Heart left ventricle (tissue), 13 donors: Measurements from ENCODE around the gene DCUN1D5.

Experiments
- POLR2A ChIP-seq, 2 donors: fragments of 450-650 bp; IDR thresholded peaks; one replicate each; pipeline ENCODE4 v1.6.1; 2017; ENCODE audit warnings: antibody characterized with exemption in 2 of 2, mild to moderate bottlenecking in 2 of 2, moderate library complexity in 2 of 2
- TF ChIP-seq, protein P1 (sequence below), 12 donors: fragments of 200-600 bp; sonication (generic) in 4 of 12; IDR thresholded peaks; one replicate each; pipeline versions ENCODE4 v1.5.0 to v1.8.0; 2018 to 2022; ENCODE audit warnings: antibody characterized with exemption in 12 of 12, mild to moderate bottlenecking in 5 of 12
- donor health status: ischemic (EF 13 %, LVEDD 7.1; RV severe dilation, severe dysfunction).
- donor health status: DM: no; HTN: yes; CAD: no.
- donor health status: DM: no; HTN: no; CAD: no.
- donor health status: ischemic (EF 25% LVEDD 6.9; RV normal size, moderate dysfunction).
- donor health status: ischemic (EF 25% LVEDD 5.7; RV mildly dilated, moderate dysfunction).
- donor health status: ischemic (EF 35%, LVEDD 5.7; RV mildly dilated, moderate dysfunction).
- donor health status: nonischemic (EF 11% LVEDD 7.7; RV severe dilation, severe dysfunction).
- donor health status: DM: yes; HTN: yes; CAD: no.
- donor health status: PGD.
- donor health status: ischemic (EF 29% LVEDD 5.4; RV normal size, mild dysfunction).
- donor health status: nonischemic (EF 23%, LVEDD 6.1; RV moderate dilation, normal function).

DNA sequence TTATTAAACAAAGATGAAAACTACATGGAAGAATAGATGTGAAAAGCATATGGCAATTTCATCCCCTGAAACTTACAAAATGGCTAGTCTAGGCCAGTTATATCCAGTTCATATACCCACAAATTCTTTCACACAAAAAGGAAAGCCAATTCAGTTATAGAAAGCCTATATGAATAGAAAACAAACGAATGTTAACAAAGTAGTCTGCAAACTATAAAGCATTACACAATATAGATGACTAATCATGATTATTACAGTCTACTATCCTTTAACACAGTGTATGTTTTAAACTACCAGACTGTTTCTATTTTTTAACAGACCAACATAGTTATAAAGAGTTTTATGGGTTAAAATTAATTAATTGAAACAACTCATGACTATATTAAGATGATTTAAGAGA, 12.1 kb downstream of the DCUN1D5 start:
- TF ChIP-seq POLR2A (IDR thresholded peaks at IDR 0.05): no peak
- TF ChIP-seq, protein P1, sequence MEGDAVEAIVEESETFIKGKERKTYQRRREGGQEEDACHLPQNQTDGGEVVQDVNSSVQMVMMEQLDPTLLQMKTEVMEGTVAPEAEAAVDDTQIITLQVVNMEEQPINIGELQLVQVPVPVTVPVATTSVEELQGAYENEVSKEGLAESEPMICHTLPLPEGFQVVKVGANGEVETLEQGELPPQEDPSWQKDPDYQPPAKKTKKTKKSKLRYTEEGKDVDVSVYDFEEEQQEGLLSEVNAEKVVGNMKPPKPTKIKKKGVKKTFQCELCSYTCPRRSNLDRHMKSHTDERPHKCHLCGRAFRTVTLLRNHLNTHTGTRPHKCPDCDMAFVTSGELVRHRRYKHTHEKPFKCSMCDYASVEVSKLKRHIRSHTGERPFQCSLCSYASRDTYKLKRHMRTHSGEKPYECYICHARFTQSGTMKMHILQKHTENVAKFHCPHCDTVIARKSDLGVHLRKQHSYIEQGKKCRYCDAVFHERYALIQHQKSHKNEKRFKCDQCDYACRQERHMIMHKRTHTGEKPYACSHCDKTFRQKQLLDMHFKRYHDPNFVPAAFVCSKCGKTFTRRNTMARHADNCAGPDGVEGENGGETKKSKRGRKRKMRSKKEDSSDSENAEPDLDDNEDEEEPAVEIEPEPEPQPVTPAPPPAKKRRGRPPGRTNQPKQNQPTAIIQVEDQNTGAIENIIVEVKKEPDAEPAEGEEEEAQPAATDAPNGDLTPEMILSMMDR (IDR thresholded peaks at IDR 0.05): no peak
